NCI-H526 (cell line): ENCODE measurements around the gene SPDYE16.
A peak's percentile ranks its signal among the peaks of the same experiment; 100 is the strongest.
"Not testable (repeated sequence)": the region's sequence is repeated elsewhere in the genome, so short reads cannot be mapped to it uniquely, and the experiment has no call there.

ENCODE experiments used
- DNase-seq, 2 experiments: peaks; one replicate each; lab custom pipeline; 2025; lab: John Stamatoyannopoulos, UW

SPDYE16 gene

GRCh38 chr7:76504351-76505167, 38.5 kb downstream of the SPDYE16 start:
- DNase-seq, result not testable (repeated sequence)

GRCh38 chr7:76503244-76503643, 39.9 kb downstream of the SPDYE16 start:
- DNase-seq, result not testable (repeated sequence)

GRCh38 chr7:76502836-76503235, 40.3 kb downstream of the SPDYE16 start:
- DNase-seq, result not testable (repeated sequence)

- DNase-seq, result not testable (repeated sequence)
Measured at GRCh38 chr7:76502224-76502623, 40.9 kb downstream of the SPDYE16 start.

- DNase-seq, result not testable (repeated sequence)
Measured at GRCh38 chr7:76499924-76500241, 43.2 kb downstream of the SPDYE16 start.

GRCh38 chr7:76499201-76499923, 43.7 kb downstream of the SPDYE16 start:
- DNase-seq, result peak in 1 of 2 experiments; percentile 53

- DNase-seq, result not testable (repeated sequence)
Measured at GRCh38 chr7:76498583-76499200, 44.4 kb downstream of the SPDYE16 start.

- DNase-seq, result not testable (repeated sequence)
Measured at GRCh38 chr7:76497918-76498582, 45.0 kb downstream of the SPDYE16 start.

- not testable (repeated sequence) for DNase-seq
Measured at GRCh38 chr7:76495717-76496116, 47.4 kb downstream of the SPDYE16 start.

GRCh38 chr7:76492139-76492538, 51.0 kb downstream of the SPDYE16 start:
- DNase-seq, result not testable (repeated sequence)

- not testable (repeated sequence) for DNase-seq
Measured at GRCh38 chr7:76487969-76488368, 55.1 kb downstream of the SPDYE16 start.

- DNase-seq, result not testable (repeated sequence)
Measured at GRCh38 chr7:76486618-76487017, 56.5 kb downstream of the SPDYE16 start.

- DNase-seq, result not testable (repeated sequence)
Measured at GRCh38 chr7:76485822-76486610, 57.1 kb downstream of the SPDYE16 start.

- DNase-seq, result not testable (repeated sequence)
Measured at GRCh38 chr7:76484456-76484855, 58.6 kb downstream of the SPDYE16 start.

- DNase-seq, result not testable (repeated sequence)
Measured at GRCh38 chr7:76483081-76483480, 60.0 kb downstream of the SPDYE16 start.

- not testable (repeated sequence) for DNase-seq
Measured at GRCh38 chr7:76482660-76483059, 60.4 kb downstream of the SPDYE16 start.
